Measurements from ENCODE around the gene GNAT2. TPM values are rescaled to one million over a fixed set of nuclear protein-coding genes. Genes with fewer than 3 reads are reported as not detected.

Gene GNAT2
- total RNA-seq, 1 experiment from 2014 or later = 0.20 TPM

GRCh38 chr1:109613361-109614147, 5.9 kb downstream of the GNAT2 start:
- Mint-ChIP-seq H3K36me3 (ENCODE audit: insufficient read depth in 1 of 3, low read depth in 3 of 3) (peaks cover 0 to 2% (median 0%) of the 10 kb centered on the region in 3 experiments; a peak in 1 of 7 replicates), H3K27ac (no peak overlapping the region), H3K27me3 (ENCODE audit: low read depth) (no peaks in the 10 kb centered on the region; the same call in 1 of the 2 replicates), H3K4me3 (no peak overlapping the region), H3K4me1 (peaks cover 42 to 44% of the 10 kb centered on the region in 2 experiments), H3K9me3 (no peaks in the 10 kb centered on the region)
- no peaks in the 10 kb centered on the region for H4K20me1 ChIP-seq (ENCODE audit: control insufficient read depth, insufficient read depth, insufficient read length)
- H3K23me2 ChIP-seq (ENCODE audit: insufficient read length, low read depth, low read length, poor library complexity, severe bottlenecking) = no peaks in the 10 kb centered on the region
- H2BK20ac ChIP-seq (ENCODE audit: low read depth, low read length, poor library complexity, severe bottlenecking) = no peak overlapping the region
- no peak overlapping the region for H3T11ph ChIP-seq (ENCODE audit: low read length)
- H2BK12ac ChIP-seq (ENCODE audit: insufficient read length, low read depth, low read length) = no peak overlapping the region
- no peaks in the 10 kb centered on the region for H3K27me3 ChIP-seq (ENCODE audit: insufficient read depth, low read length)
- no CpG with 5 or more reads among the region's 7 CpGs for WGBS (ENCODE audit: extremely low coverage, insufficient read length, low lambda C conversion rate)
- no peak overlapping the region for H2BK15ac ChIP-seq (ENCODE audit: low read depth, low read length)
- H2AFZ ChIP-seq (ENCODE audit: low read length) = no peak overlapping the region
- H3K18ac ChIP-seq (ENCODE audit: insufficient read length, low read depth, low read length) = no peak overlapping the region
- H3K4me1 ChIP-seq (ENCODE audit: insufficient read depth, low read length) = peaks cover 4% of the 10 kb centered on the region; the same call in 1 of the 2 replicates
- H3K79me2 ChIP-seq (ENCODE audit: insufficient read depth, low read length) = no peaks in the 10 kb centered on the region
- no peaks in the 10 kb centered on the region for H3K9me3 ChIP-seq (ENCODE audit: control insufficient read depth, low read depth, low read length)
- TF ChIP-seq CTCF (conservative IDR thresholded peaks at IDR 0.05) = no peak
- no peak overlapping the region for H3K27ac ChIP-seq (ENCODE audit: insufficient read length, low read depth, low read length)
- H4K8ac ChIP-seq (replicated peaks; ENCODE audit: insufficient read length, low read depth, low read length) = no peak overlapping the region
- no peak overlapping the region for H2AK5ac ChIP-seq (ENCODE audit: insufficient read length, low read length)
- H3K4ac ChIP-seq (ENCODE audit: low read depth, low read length) = no peak overlapping the region
- no peak overlapping the region for H3K14ac ChIP-seq (ENCODE audit: insufficient read depth, low read length)
- H3K56ac ChIP-seq (ENCODE audit: insufficient read length, low read depth, low read length) = no peak overlapping the region
- no peak overlapping the region for H4K5ac ChIP-seq (ENCODE audit: insufficient read length, low read depth, low read length)
- H3K79me1 ChIP-seq (ENCODE audit: insufficient read depth, low read depth, low read length, poor library complexity, severe bottlenecking) = no peaks in the 10 kb centered on the region
- no peak for DNase-seq
- H3K4me2 ChIP-seq (ENCODE audit: insufficient read depth, insufficient read length, low read length) = no peak overlapping the region
- no peak overlapping the region for H3K23ac ChIP-seq (ENCODE audit: insufficient read length, low read depth, low read length)
- H3K9ac ChIP-seq (ENCODE audit: extremely low read depth, insufficient read length, low read length) = no peak overlapping the region
- H2BK5ac ChIP-seq (ENCODE audit: insufficient read length, low read length) = no peak overlapping the region
- H4K91ac ChIP-seq (ENCODE audit: insufficient read length, low read depth, low read length) = no peak overlapping the region
- H2BK120ac ChIP-seq (ENCODE audit: low read depth, low read length, poor library complexity, severe bottlenecking) = no peak overlapping the region
